ENCODE data around the gene LGALS7B.

DNA sequence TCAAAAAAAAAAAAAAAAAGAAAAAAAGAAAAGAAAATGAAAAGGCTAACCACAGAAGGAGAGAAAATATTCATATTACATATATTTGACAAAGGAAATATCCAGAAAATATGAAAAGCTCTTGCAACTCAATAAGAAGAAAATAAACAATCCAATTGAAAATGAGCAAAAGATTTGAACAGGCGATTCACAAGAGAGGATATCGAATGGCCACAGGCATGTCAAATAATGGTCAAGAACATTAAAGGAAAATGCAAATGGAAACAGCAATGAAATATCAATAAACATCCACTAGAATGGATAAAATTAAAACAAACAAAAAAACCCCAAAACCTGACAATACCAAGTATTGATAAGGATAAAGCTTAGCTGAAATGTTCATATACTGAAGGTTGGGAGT, 23.8 kb upstream of the LGALS7B start:
- no peak for TF ChIP-seq EZH2 (IDR thresholded peaks at IDR 0.05; ENCODE audit: borderline replicate concordance, insufficient read depth, low read length, poor library complexity, severe bottlenecking)
- TF ChIP-seq, protein P1, sequence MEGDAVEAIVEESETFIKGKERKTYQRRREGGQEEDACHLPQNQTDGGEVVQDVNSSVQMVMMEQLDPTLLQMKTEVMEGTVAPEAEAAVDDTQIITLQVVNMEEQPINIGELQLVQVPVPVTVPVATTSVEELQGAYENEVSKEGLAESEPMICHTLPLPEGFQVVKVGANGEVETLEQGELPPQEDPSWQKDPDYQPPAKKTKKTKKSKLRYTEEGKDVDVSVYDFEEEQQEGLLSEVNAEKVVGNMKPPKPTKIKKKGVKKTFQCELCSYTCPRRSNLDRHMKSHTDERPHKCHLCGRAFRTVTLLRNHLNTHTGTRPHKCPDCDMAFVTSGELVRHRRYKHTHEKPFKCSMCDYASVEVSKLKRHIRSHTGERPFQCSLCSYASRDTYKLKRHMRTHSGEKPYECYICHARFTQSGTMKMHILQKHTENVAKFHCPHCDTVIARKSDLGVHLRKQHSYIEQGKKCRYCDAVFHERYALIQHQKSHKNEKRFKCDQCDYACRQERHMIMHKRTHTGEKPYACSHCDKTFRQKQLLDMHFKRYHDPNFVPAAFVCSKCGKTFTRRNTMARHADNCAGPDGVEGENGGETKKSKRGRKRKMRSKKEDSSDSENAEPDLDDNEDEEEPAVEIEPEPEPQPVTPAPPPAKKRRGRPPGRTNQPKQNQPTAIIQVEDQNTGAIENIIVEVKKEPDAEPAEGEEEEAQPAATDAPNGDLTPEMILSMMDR (IDR thresholded peaks at IDR 0.05; ENCODE audit: poor library complexity, severe bottlenecking): no peak
- no peak for TF ChIP-seq TAF1 (IDR thresholded peaks at IDR 0.05; ENCODE audit: low read depth)
- TF ChIP-seq RAD21 (conservative IDR thresholded peaks at IDR 0.05): no peak
- no peak for TF ChIP-seq MXI1 (conservative IDR thresholded peaks at IDR 0.05; ENCODE audit: poor library complexity, severe bottlenecking)
- no peak for TF ChIP-seq POLR2AphosphoS5 (IDR thresholded peaks at IDR 0.05)
